T47D (cell line): Measurements from ENCODE around the gene CFL1.

Experiments
- DNase-seq, 2 experiments: peaks; one replicate each; pipeline versions ENCODE4 v3.0.0 to v3.0.0-alpha.2; 2011 to 2012; ENCODE audit warnings: low read depth in 1 of 2, low spot score in 1 of 2
- JUND ChIP-seq: IDR thresholded peaks from 2 replicates; pipeline ENCODE4 v1.6.1; 2012; ENCODE audit warnings: low read depth
- in situ Hi-C: cut with HindIII; loops from 2 replicates; pipeline ENCODE4 v1.10.0; 2016; ENCODE audit warnings: low sequenced_read_pairs, low pct_unique_long_range_greater_than_20kb

Gene CFL1

DNA sequence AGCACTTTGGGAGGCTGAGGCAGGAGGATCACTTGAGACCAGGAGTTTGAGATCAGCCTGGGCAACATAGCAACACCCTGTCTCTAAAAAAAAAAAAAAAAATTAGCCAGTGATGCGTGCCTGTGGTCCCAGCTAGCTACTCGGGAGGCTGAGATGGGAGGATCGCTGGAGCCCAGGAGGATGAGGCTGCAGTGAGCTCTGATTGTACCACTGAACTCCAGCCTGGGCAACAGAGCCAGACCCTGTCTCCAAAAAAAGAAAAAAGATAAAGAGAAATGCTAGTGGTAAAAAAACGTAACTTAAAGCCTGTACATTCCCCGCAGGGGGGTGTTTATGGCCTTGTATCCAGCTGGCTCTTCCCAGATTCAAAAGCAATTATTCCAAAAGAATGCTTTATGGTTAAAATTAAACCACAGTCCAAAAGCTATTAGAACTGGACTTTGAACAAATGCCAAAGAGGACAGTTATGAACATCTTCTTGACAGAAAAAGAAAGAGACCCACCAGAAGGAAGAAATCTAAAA lies 40.6 kb downstream of the CFL1 start:
- no peak for TF ChIP-seq JUND
- DNase-seq = no peak
- in situ Hi-C loops = no loop called here

GRCh38 chr11:65816696-65817095 lies 41.3 kb downstream of the CFL1 start:
- no peak for TF ChIP-seq JUND
- in situ Hi-C loops = no loop called here
- DNase-seq = no peak

GRCh38 chr11:65814986-65815565 lies 42.9 kb downstream of the CFL1 start:
- no peak for TF ChIP-seq JUND
- DNase-seq = no peak
- in situ Hi-C loops = no loop called here

GRCh38 chr11:65814131-65814985 lies 43.6 kb downstream of the CFL1 start:
- in situ Hi-C loops = no loop called here
- no peak for TF ChIP-seq JUND
- DNase-seq = no peak

DNA sequence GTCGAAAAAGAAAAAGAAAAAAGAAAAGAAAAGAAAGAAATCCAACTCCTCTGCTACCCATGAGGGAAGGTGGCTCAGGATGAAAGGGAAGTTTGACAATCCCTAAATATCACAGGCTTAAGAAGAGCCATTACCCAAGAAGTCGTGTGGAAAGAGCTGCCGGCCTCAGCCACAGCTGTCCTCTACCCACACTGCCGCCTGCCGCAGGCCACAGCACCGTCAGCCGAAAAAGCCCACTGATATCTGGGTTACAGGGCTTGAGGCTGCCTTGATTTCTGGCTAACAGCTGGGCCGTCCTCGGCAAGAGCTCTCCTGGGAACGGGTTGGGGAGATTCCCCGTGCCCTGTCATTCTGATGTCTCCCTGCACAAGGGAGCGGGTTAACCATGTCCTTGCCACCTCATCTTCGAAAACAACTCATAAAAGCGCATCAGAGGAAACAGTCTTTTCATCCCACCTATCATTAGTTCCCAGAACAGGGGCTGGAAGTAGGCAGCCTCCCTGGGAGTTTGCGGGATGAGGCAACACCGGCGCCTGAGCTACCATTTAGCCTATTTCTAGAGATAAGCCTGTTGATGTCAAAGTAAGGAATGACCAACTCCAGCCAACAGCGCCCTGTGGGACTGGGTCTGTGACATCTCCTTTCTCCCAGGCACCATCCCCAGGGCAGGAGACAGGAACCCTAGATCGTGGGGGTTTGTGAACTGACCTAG lies 46.1 kb downstream of the CFL1 start:
- no peak for DNase-seq
- in situ Hi-C loops = no loop called here
- TF ChIP-seq JUND = no peak

DNA sequence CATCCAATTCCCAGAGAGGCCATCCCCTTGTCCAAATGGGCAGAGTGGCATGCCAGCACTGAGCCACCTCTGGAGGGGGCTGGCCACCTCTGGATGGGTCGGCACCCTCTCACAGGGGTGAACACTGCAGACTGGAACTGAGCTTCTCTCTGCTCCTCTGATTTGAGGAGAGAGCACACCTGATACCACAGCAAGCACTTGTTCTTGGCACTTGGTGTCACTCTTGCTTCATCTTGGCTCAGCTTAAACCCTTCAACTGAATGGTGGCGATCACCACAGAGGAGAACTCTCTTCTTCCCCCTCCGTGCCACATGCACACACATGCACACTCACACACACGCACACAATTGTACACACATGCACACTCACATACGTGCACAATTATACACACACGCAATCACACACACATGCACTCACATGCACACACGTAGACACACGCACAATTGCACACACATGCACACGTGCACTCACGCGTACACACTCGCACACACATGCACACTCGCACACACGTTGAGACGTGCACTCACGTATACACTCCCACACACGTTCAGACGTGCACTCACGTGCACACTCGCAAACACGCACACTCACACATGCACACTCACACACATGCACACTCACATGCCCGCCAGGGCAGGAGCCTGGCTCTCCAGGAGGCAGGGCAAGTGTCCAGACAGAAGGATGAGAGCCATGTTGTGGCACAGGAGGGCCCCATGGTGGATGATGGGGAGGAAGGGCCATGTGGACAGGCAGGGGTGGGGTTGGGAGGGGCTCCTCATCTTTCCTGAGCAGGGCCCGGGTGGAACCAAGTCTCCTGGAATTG lies 47.7 kb downstream of the CFL1 start:
- peak in 1 of 2 experiments; percentile 72 for DNase-seq
- in situ Hi-C loops = no loop called here
- TF ChIP-seq JUND = no peak

DNA sequence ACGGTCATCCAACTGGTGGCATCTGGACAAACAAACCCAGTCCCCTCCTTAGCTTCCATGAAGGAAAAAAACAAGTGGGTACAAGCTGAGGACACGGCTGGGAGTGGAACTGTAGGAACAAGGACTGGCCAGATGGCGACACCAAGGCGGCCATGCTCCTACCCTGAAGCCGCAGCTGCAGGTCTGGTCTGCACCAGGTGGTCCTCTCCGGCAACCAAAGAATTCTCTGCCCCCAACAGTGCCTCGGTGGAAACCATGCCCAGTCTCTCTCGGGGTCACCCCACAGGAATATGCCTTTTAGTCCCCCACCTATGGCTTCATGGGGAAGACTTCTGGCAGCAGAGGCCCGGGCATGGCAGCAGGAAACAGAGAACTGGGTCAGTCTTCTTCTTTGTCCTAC lies 48.5 kb downstream of the CFL1 start:
- TF ChIP-seq JUND = no peak
- in situ Hi-C loops = no loop called here
- DNase-seq = no peak

- TF ChIP-seq JUND = no peak
- DNase-seq = no peak
- in situ Hi-C loops = no loop called here
Observed at GRCh38 chr11:65808744-65809341, 49.1 kb downstream of the CFL1 start.

GRCh38 chr11:65806979-65807378 lies 51.0 kb downstream of the CFL1 start:
- TF ChIP-seq JUND = no peak
- in situ Hi-C loops = no loop called here
- DNase-seq = no peak
